ENCODE results near the gene DNAJB8.

DNA sequence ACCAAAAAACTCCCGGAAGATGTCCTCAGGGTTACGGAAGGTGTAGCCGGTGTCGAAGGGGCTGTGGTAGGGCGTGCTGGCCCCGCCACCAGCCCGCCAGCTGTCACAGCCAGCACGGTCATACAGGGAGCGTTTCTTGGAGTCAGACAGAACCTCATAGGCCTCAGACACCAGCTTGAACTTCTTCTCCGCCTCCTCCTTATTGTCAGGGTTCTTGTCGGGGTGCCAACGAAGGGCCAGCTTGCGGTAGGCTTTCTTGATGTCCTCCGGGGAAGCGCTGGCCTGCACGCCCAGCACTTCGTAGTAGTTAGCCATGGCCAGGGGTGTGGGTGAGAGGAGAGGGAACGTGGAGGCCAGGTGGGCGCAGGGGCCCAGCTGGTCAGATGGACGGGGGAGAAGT is 3.8 kb downstream of the DNAJB8 start:
- TF ChIP-seq, protein P1, sequence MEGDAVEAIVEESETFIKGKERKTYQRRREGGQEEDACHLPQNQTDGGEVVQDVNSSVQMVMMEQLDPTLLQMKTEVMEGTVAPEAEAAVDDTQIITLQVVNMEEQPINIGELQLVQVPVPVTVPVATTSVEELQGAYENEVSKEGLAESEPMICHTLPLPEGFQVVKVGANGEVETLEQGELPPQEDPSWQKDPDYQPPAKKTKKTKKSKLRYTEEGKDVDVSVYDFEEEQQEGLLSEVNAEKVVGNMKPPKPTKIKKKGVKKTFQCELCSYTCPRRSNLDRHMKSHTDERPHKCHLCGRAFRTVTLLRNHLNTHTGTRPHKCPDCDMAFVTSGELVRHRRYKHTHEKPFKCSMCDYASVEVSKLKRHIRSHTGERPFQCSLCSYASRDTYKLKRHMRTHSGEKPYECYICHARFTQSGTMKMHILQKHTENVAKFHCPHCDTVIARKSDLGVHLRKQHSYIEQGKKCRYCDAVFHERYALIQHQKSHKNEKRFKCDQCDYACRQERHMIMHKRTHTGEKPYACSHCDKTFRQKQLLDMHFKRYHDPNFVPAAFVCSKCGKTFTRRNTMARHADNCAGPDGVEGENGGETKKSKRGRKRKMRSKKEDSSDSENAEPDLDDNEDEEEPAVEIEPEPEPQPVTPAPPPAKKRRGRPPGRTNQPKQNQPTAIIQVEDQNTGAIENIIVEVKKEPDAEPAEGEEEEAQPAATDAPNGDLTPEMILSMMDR (conservative IDR thresholded peaks at IDR 0.05; ENCODE audit: low read depth, low read length): no peak
- no peak for TF ChIP-seq EZH2 (IDR thresholded peaks at IDR 0.05; ENCODE audit: borderline replicate concordance, low read depth, low read length, poor library complexity, severe bottlenecking)

Data from A673 (cell line).